HUES6 (cell line): ENCODE results near the gene IFNL4.
A peak's percentile ranks its signal among the peaks of the same experiment; 100 is the strongest.
"Not testable (repeated sequence)": the region's sequence is repeated elsewhere in the genome, so short reads cannot be mapped to it uniquely, and the experiment has no call there.

Experiments used
- H3K27ac ChIP-seq: 2 replicates; pipeline ENCODE4 v1.7.0; 2013; ENCODE audit warnings: low read depth, mild to moderate bottlenecking, low read length, inconsistent platforms
- H3K27me3 ChIP-seq: 2 replicates; pipeline ENCODE4 v1.6.1; 2013; ENCODE audit warnings: low read length; ENCODE audit not compliant: control insufficient read depth, insufficient read depth
- H3K36me3 ChIP-seq: 2 replicates; pipeline ENCODE4 v1.6.1; 2013; ENCODE audit warnings: low read length; ENCODE audit not compliant: control insufficient read depth, insufficient read depth
- H3K4me1 ChIP-seq: 2 replicates; pipeline ENCODE4 v1.6.1; 2013; ENCODE audit warnings: low read length; ENCODE audit not compliant: control insufficient read depth, insufficient read depth
- H3K4me3 ChIP-seq: 2 replicates; pipeline ENCODE4 v1.5.1; 2013; ENCODE audit warnings: low read depth, low read length
- H3K9ac ChIP-seq: one replicate; pipeline ENCODE4 v1.6.1; 2013; ENCODE audit warnings: mild to moderate bottlenecking, low read length
- H3K9me3 ChIP-seq: 2 replicates; pipeline ENCODE4 v1.6.1; 2013; ENCODE audit warnings: low read depth, low read length; ENCODE audit not compliant: control insufficient read depth, insufficient read depth

The IFNL4 gene

GRCh38 chr19:39254531-39255345 is 6.1 kb upstream of the IFNL4 start:
- Histone ChIP-seq H3K9ac (no peak overlapping the region), H3K9me3 (no peaks in the 10 kb centered on the region), H3K27me3 (peaks cover 53% of the 10 kb centered on the region), H3K27ac (no peak overlapping the region), H3K36me3 (no peaks in the 10 kb centered on the region), H3K4me1 (no peaks in the 10 kb centered on the region), H3K4me3 (no peak overlapping the region)

DNA sequence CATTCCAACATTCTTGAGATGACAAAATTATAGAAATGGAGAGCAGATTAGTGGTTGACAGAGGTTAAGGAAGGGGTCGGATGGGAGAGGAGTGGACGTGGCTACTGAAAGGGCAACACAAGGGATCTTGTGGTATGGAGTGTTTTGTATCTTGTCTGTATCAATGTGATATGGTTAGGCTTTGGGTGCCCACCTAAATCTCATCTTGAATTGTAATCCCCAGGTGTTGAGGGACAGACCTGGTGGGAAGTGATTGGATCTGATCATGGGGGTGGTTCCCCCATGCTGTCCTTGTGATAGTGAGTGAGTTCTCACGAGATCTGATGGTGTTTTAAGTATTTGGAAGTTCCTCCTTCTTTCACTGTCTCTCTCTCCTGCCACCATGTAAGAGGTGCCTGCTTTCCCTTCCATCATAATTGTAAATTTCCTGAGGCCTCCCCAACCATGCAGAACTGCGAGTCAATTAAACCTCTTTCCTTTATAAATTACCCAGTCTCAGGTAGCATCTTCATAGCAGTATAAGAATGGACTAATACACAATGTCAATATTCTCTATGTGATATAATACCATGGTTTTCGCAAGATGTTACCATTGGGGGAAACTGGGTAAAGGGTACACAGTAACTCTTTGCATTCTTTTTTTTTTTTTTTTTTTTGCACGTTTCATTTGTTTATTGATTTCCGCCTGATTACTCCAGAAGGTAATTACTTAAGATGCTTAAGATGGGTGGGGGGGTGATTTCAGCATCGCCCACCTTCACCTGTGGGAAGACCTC is 4.9 kb upstream of the IFNL4 start:
- H3K9ac ChIP-seq = no peak overlapping the region
- H3K27ac ChIP-seq = no peak overlapping the region
- no peaks in the 10 kb centered on the region for H3K9me3 ChIP-seq
- no peaks in the 10 kb centered on the region for H3K36me3 ChIP-seq
- H3K4me1 ChIP-seq = no peaks in the 10 kb centered on the region
- no peak overlapping the region for H3K4me3 ChIP-seq
- peaks cover 64% of the 10 kb centered on the region for H3K27me3 ChIP-seq

DNA sequence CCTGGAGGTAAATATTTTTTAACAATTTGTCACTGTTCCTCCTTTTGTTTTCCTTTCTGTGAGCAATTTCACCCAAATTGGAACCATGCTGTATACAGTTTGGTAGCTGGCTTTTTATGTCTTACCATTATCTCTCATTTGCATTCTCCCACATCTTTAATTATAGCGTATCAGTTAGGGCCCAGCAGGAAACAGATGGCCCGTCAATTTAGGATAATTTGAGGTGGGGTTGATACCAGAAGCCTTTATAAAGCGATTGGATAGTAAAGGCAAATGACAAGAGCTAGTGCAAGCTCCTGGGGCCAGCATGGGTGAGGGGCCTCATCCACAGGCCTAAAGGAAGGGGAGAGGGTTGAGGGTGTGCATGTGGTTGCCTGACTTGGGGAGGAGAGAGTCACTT is 3.8 kb upstream of the IFNL4 start:
- no peaks in the 10 kb centered on the region for H3K9me3 ChIP-seq
- no peak overlapping the region for H3K27ac ChIP-seq
- no peaks in the 10 kb centered on the region for H3K36me3 ChIP-seq
- peaks cover 6% of the 10 kb centered on the region; the same call in 1 of the 2 replicates for H3K4me1 ChIP-seq
- H3K4me3 ChIP-seq = no peak overlapping the region
- H3K27me3 ChIP-seq = peaks cover 75% of the 10 kb centered on the region
- no peak overlapping the region for H3K9ac ChIP-seq

DNA sequence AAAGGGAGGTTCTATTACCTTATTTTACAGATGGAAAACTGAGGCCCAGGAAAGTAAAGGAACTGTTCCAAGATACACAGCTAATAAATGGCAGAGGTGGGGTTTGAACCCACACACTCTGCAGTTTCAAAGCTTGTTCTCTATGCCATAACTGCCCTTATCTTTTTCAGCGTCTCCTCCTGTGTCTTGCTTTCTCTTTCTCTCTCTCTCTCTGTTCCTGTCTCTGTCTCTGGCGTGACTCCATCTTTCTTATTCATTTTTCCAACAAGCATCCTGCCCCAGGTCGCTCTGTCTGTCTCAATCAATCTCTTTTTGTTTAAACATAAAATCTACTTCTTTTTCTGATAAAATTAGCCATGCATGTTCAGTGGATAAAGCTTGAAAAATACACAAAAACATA is 3.2 kb upstream of the IFNL4 start:
- no peak overlapping the region for H3K27ac ChIP-seq
- H3K9ac ChIP-seq = no peak overlapping the region
- no peaks in the 10 kb centered on the region for H3K9me3 ChIP-seq
- no peak overlapping the region for H3K4me3 ChIP-seq
- H3K27me3 ChIP-seq = peaks cover 82% of the 10 kb centered on the region
- H3K36me3 ChIP-seq = no peaks in the 10 kb centered on the region
- peaks cover 6% of the 10 kb centered on the region for H3K4me1 ChIP-seq

GRCh38 chr19:39251081-39251480 is 2.4 kb upstream of the IFNL4 start:
- no peak overlapping the region for H3K9ac ChIP-seq
- peaks cover 6% of the 10 kb centered on the region for H3K4me1 ChIP-seq
- no peaks in the 10 kb centered on the region for H3K9me3 ChIP-seq
- H3K4me3 ChIP-seq = no peak overlapping the region
- no peaks in the 10 kb centered on the region for H3K36me3 ChIP-seq
- no peak overlapping the region for H3K27ac ChIP-seq
- H3K27me3 ChIP-seq = peaks cover 76% of the 10 kb centered on the region

DNA sequence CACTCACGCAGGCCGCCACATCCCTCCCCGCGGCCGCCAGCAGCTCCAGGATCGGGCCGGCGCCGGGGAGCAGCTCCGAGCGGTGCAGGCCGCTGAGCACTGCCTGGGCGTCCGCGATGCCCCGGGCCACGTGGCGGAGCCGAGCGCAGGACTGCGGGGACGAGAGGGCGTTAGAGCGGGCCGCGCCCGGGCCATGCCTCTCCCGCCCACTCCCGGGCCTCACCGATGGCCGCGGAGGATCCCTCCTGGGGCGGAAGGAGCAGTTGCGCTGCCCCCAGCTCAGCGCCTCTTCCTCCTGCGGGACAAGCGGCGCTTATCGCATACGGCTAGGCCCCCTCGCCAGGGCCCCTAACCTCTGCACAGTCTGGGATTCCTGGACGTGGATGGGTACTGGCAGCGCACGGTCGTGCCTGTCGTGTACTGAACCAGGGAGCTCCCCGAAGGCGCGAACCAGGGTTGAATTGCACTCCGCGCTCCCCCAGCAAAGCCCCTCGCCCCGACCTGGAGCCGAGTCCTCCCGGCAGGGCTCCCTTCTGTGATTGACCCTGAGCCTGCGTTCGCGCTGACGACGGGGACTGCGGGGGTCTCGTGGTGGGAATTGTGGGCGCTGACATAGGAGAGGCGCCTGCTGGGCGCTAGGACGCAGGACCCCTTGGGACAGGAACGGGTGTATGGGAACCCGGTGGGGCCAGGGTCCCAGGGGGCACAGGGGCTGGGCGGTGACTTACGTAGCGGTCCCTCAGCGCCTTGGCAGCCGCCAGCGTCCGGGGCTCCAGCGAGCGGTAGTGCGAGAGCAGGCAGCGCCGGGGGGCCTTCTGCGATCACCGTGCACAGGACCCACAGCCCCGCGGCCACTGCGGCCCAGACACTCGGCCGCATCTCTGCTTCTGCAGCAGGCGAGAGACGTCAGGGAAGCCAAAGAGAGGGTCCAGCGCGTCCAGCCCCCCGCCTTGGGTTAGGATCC is 673 bp downstream of the IFNL4 start:
- Histone ChIP-seq H3K27ac (no peak overlapping the region), H3K4me1 (peaks cover 6% of the 10 kb centered on the region), H3K36me3 (no peaks in the 10 kb centered on the region), H3K9ac (no peak overlapping the region), H3K27me3 (peaks cover 69% of the 10 kb centered on the region), H3K9me3 (no peaks in the 10 kb centered on the region), H3K4me3 (peak overlapping the region; percentile 53)

- Histone ChIP-seq H3K9ac (no peak overlapping the region), H3K9me3 (no peaks in the 10 kb centered on the region), H3K36me3 (no peaks in the 10 kb centered on the region), H3K27ac (no peak overlapping the region), H3K4me1 (peaks cover 6% of the 10 kb centered on the region), H3K4me3 (peak overlapping the region; percentile 53), H3K27me3 (peaks cover 63% of the 10 kb centered on the region)
These were observed 1.5 kb downstream of the IFNL4 start for GRCh38 chr19:39246951-39247669.

- not testable (repeated sequence) for H3K36me3 ChIP-seq, H3K4me1 ChIP-seq, H3K9me3 ChIP-seq, H3K27ac ChIP-seq, H3K4me3 ChIP-seq, H3K9ac ChIP-seq
- peaks cover 48% of the 10 kb centered on the region for H3K27me3 ChIP-seq
These were observed 3.5 kb downstream of the IFNL4 start for GRCh38 chr19:39245166-39245565.

DNA sequence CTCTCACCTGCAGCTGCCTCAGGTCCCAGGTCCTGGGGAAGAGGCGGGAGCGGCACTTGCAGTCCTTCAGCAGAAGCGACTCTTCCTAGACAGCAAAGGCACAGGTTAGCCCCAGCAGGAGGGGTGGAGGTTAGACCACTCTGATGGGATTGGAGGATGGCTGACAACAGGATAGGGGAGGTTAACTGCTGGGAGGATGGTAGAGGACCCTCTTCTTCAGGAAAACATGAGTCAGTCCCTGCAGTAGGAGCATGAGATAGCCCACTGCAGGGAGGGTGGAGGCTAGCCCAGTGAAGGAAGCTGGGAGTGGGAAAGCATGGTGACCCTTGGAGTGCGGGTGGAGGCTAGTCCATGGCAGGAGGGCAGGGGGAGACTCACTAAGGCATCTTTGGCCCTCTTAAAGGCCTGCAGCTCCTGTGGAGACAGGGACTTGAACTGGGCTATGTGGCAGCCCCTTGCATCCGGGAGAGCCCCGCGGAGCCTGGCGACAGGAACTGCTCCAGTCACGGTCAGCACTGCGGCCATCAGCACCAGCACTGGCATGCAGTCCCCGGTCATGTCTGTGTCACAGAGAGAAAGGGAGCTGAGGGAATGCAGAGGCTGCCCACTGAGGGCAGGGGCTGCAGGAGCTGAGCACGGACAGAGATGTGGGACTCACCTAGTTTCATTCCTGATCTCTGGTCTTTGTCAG is 4.1 kb downstream of the IFNL4 start, which contains the start of gene IFNL3:
TSS of gene IFNL3 (minus strand) at position 597 of the 691 bp plus-strand sequence. CDS start at position 558, 39 bp downstream.
- peaks cover 47% of the 10 kb centered on the region for H3K27me3 ChIP-seq
- H3K9ac ChIP-seq, H3K27ac ChIP-seq, H3K36me3 ChIP-seq, H3K4me1 ChIP-seq, H3K4me3 ChIP-seq, H3K9me3 ChIP-seq: not testable (repeated sequence)

GRCh38 chr19:39243741-39244140 is 4.9 kb downstream of the IFNL4 start:
- H3K9ac ChIP-seq, H3K4me1 ChIP-seq, H3K4me3 ChIP-seq, H3K27ac ChIP-seq, H3K9me3 ChIP-seq, H3K36me3 ChIP-seq: not testable (repeated sequence)
- peaks cover 47% of the 10 kb centered on the region for H3K27me3 ChIP-seq
